HepG2 (cell line): ENCODE measurements around the gene ECE2. TPM values are rescaled to one million over a fixed set of nuclear protein-coding genes. Genes with fewer than 3 reads are reported as not detected.

Experiments
- ATAC-seq: fragments of 200-7000 bp; cut with Tn5 transposase; 3 replicates; pipeline ENCODE4 v1.9.1; 2020; ENCODE audit warnings: mild to moderate bottlenecking, moderate library complexity
- BruUV-seq: library from RNA; stranded (reverse); fragments of 400-500 nt; replicated peaks from 2 replicates; lab custom pipeline; 2021; lab: Mats Ljungman, UMichigan
- CTCF ChIA-PET: fragments of 300-600 bp; formaldehyde crosslinking; extraction: SDS; loops from one replicate; lab custom pipeline; 2021; ENCODE audit warnings: low total read pairs, inconsistent platforms, low intra/inter-chr PET ratio; lab: Yijun Ruan, JAX
- POLR2A ChIA-PET: fragments of 350-600 bp; sonication (Branson Sonifier 250); formaldehyde crosslinking; loops from one replicate; lab custom pipeline; 2020; ENCODE audit warnings: antibody characterized with exemption, inconsistent platforms; lab: Yijun Ruan, JAX
- DNase-seq: peaks from one replicate; pipeline ENCODE4 v3.0.0-alpha.2; 2015; ENCODE audit warnings: low spot score
- FAIRE-seq: peaks from 3 replicates; lab custom pipeline; 2011; peaks lifted over from hg19 to GRCh38; lab: Jason Lieb, UNC
- H2AFZ ChIP-seq: one replicate; pipeline ENCODE4 v1.6.1; 2011; ENCODE audit warnings: low read length, inconsistent platforms
- H3K27ac ChIP-seq: fragments of 300-600 bp; 3 replicates; pipeline ENCODE4 v1.8.0; 2011; ENCODE audit warnings: mixed run types, mild to moderate bottlenecking, mixed read lengths, low read length, inconsistent platforms; ENCODE audit not compliant: insufficient read depth; ENCODE audit errors: extremely low read length
- H3K27me3 ChIP-seq, 2 experiments: fragments of 200-600 bp in 1 of 2; 2 replicates in 1 of 2; 3 replicates in 1 of 2; pipeline versions ENCODE4 v1.6.0 to v1.8.0; 2011; ENCODE audit warnings: low read length in 2 of 2, mild to moderate bottlenecking in 2 of 2, moderate library complexity in 2 of 2, inconsistent platforms in 1 of 2; ENCODE audit not compliant: insufficient read depth in 2 of 2, control insufficient read depth in 1 of 2
- H3K36me3 ChIP-seq, 2 experiments: fragments of 200-600 bp in 1 of 2; replicated peaks in 1 of 2; 2 replicates in 1 of 2; 3 replicates in 1 of 2; pipeline versions ENCODE4 v1.5.1 to v1.8.0; 2011; ENCODE audit warnings: low read length in 2 of 2, inconsistent platforms in 1 of 2; ENCODE audit not compliant: insufficient read depth in 2 of 2, control insufficient read depth in 1 of 2
- H3K4me1 ChIP-seq: 2 replicates; pipeline ENCODE4 v1.5.1; 2012; ENCODE audit warnings: low read length, inconsistent platforms; ENCODE audit not compliant: insufficient read depth
- H3K4me2 ChIP-seq: 2 replicates; pipeline ENCODE4 v1.6.0; 2011; ENCODE audit warnings: low read depth, low read length, inconsistent platforms
- H3K4me3 ChIP-seq, 3 experiments: fragments of 200-600 bp in 1 of 3; sonication (generic), shearing (Covaris generic) in 1 of 3; replicated peaks in 1 of 3; 2 replicates each; pipeline ENCODE4 v1.5.1; 2011 to 2016; ENCODE audit warnings: low read length in 3 of 3, inconsistent platforms in 2 of 3, low read depth in 2 of 3, mild to moderate bottlenecking in 2 of 3, control low read depth in 1 of 3, mixed read lengths in 1 of 3; ENCODE audit not compliant: insufficient read depth in 1 of 3
- H3K79me2 ChIP-seq: one replicate; pipeline ENCODE4 v1.6.1; 2011; ENCODE audit warnings: low read length, inconsistent platforms; ENCODE audit not compliant: insufficient read depth
- H3K9ac ChIP-seq: 2 replicates; pipeline ENCODE4 v1.6.0; 2011; ENCODE audit warnings: mild to moderate bottlenecking, low read depth, low read length, inconsistent platforms; ENCODE audit not compliant: insufficient read depth
- H3K9me3 ChIP-seq: 2 replicates; pipeline ENCODE4 v1.5.1; 2012; ENCODE audit warnings: mild to moderate bottlenecking, low read length
- H4K20me1 ChIP-seq: 2 replicates; pipeline ENCODE4 v1.6.0; 2011; ENCODE audit warnings: inconsistent platforms, mild to moderate bottlenecking, low read length, moderate library complexity; ENCODE audit not compliant: insufficient read depth
- ZNF530 ChIP-seq: sonication (generic); formaldehyde crosslinking; IDR thresholded peaks from 2 replicates; pipeline ENCODE4 v1.5.0; 2020; ENCODE audit warnings: low read depth, mild to moderate bottlenecking, missing genetic modification reagents
- ZNF605 ChIP-seq: sonication (generic); formaldehyde crosslinking; IDR thresholded peaks from 2 replicates; pipeline ENCODE4 v1.8.0; 2022; ENCODE audit warnings: mild to moderate bottlenecking, missing genetic modification reagents
- WGBS: methylation state at CpG from one replicate; pipeline ENCODE4 v1.1.6; 2017; ENCODE audit warnings: low lambda C conversion rate; 5-methylcytosine and 5-hydroxymethylcytosine counted together
- in situ Hi-C: cut with HindIII; loops from 2 replicates; pipeline ENCODE4 v1.10.0; 2017; ENCODE audit warnings: low pct_unique_long_range_greater_than_20kb; ENCODE audit not compliant: extremely low pct_ligation_motif_present
- intact Hi-C: fragments of 100-400 bp; cut with micrococcal nuclease; formaldehyde crosslinking; loops from one replicate; pipeline ENCODE4 v1.10.0; 2022; ENCODE audit not compliant: unreplicated experiment
- polyA plus RNA-seq, 8 experiments: library from polyadenylated mRNA; depleted of rRNA in 3 of 8; stranded (reverse) in 7 of 8; unstranded in 1 of 8; fragments of >200 nt; fragmentation: Illumina TruSeq in 4 of 8; extraction: Trizol in 4 of 8; gene quantifications; 2 replicates each; pipeline versions ENCODE4 v1.2.1 to v1.2.3, GENCODE V29; 2011 to 2016; ENCODE audit warnings: low read depth in 4 of 8, missing spikeins in 1 of 8, mixed read lengths in 1 of 8; ENCODE audit not compliant: insufficient read depth in 1 of 8
- total RNA-seq, 5 experiments: library from RNA; depleted of rRNA; stranded (reverse); fragments of >200 nt; fragmentation: Illumina TruSeq; extraction: Trizol; gene quantifications; 2 replicates each; pipeline ENCODE4 v1.2.3, GENCODE V29; 2016; ENCODE audit warnings: low read depth in 1 of 5
- TF ChIP-seq, protein P1 (sequence below): sonication (generic); formaldehyde crosslinking; IDR thresholded peaks from 2 replicates; pipeline ENCODE4 v1.5.1; 2020; ENCODE audit warnings: missing genetic modification reagents, mild to moderate bottlenecking, borderline replicate concordance
- TF ChIP-seq, protein P2 (sequence below): sonication (generic); formaldehyde crosslinking; IDR thresholded peaks from 2 replicates; pipeline ENCODE4 v1.5.1; 2020; ENCODE audit warnings: mild to moderate bottlenecking, missing genetic modification reagents, moderate library complexity
- TF ChIP-seq, protein P3 (sequence below): sonication (generic); formaldehyde crosslinking; IDR thresholded peaks from 2 replicates; pipeline ENCODE4 v1.4.0; 2020; ENCODE audit warnings: mild to moderate bottlenecking, missing genetic modification reagents, borderline replicate concordance
- TF ChIP-seq, protein P4 (sequence below): sonication (generic); formaldehyde crosslinking; conservative IDR thresholded peaks from 2 replicates; pipeline ENCODE4 v1.4.0; 2020; ENCODE audit warnings: mild to moderate bottlenecking, missing genetic modification reagents, moderate library complexity

The ECE2 gene
- total and polyA plus RNA-seq, 2 of the 13 experiments (the other 11 are each of a cell fraction or from before 2014, with no cell fraction given): not detected

DNA sequence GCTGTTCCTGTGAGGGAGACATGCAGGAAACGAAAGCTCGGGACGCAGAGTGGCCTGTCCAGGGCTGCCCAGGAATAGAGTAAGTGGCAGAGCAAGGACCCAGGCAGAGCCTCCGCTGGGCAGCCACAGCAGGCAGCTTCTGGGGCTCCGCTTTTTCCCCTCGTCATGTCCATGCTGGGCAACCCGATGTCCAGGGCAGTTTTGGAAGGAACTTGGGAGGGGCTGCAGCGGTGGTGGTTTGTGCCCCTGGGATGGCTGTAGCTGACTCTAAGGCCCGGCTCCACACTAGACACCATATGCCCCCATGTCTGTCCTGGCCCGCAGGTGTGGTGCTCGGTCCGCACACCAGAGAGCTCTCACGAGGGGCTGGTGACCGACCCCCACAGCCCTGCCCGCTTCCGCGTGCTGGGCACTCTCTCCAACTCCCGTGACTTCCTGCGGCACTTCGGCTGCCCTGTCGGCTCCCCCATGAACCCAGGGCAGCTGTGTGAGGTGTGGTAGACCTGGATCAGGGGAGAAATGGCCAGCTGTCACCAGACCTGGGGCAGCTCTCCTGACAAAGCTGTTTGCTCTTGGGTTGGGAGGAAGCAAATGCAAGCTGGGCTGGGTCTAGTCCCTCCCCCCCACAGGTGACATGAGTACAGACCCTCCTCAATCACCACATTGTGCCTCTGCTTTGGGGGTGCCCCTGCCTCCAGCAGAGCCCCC, 16.1 kb downstream of the ECE2 start:
- H3K36me3 ChIP-seq: no peaks in the 10 kb centered on the region
- no peak overlapping the region for H2AFZ ChIP-seq
- ChIA-PET CTCF (no interaction called here), POLR2A (interaction anchor here (0.7 to 1.1 kb wide), 4 partner anchors 24 to 106 kb away, joined by 3 to 4 read pairs (median 3); partner anchors contain the start of gene ABCF3)
- in situ Hi-C loops (no loop called here), intact Hi-C loops (loop anchor here (5.0 kb wide), 1 partner anchor 250 kb away; no protein-coding TSS in a partner anchor)
- 40% methylated on average over 5 of the region's 21 CpGs for WGBS
- DNase-seq: no peak
- H3K27me3 ChIP-seq: peaks cover 3 to 9% of the 10 kb centered on the region in 2 experiments; a peak in 2 of 5 replicates
- no peaks in the 10 kb centered on the region for H3K9me3 ChIP-seq
- no peak overlapping the region; the same call in 1 of the 2 replicates for H3K9ac ChIP-seq
- H3K79me2 ChIP-seq: no peaks in the 10 kb centered on the region
- ATAC-seq: peak; percentile 50
- H3K4me3 ChIP-seq: peak overlapping the region; percentile 33 to 59 (median 45); a peak in 4 of 6 replicates
- no peaks in the 10 kb centered on the region for H4K20me1 ChIP-seq
- H3K27ac ChIP-seq: no peak overlapping the region
- peaks cover 56% of the 10 kb centered on the region for H3K4me1 ChIP-seq
- BruUV-seq: no TSS peak
- H3K4me2 ChIP-seq: peak overlapping the region; percentile 67
- no peak for FAIRE-seq
- 0 out of 2 replicates have a peak, but pooled peaks have one; percentile 40 for TF ChIP-seq ZNF605 (CRISPR knock-in tag)
- TF ChIP-seq, protein P1, sequence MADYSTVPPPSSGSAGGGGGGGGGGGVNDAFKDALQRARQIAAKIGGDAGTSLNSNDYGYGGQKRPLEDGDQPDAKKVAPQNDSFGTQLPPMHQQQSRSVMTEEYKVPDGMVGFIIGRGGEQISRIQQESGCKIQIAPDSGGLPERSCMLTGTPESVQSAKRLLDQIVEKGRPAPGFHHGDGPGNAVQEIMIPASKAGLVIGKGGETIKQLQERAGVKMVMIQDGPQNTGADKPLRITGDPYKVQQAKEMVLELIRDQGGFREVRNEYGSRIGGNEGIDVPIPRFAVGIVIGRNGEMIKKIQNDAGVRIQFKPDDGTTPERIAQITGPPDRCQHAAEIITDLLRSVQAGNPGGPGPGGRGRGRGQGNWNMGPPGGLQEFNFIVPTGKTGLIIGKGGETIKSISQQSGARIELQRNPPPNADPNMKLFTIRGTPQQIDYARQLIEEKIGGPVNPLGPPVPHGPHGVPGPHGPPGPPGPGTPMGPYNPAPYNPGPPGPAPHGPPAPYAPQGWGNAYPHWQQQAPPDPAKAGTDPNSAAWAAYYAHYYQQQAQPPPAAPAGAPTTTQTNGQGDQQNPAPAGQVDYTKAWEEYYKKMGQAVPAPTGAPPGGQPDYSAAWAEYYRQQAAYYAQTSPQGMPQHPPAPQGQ: no peak
- TF ChIP-seq ZNF530: no peak
- TF ChIP-seq, protein P2, sequence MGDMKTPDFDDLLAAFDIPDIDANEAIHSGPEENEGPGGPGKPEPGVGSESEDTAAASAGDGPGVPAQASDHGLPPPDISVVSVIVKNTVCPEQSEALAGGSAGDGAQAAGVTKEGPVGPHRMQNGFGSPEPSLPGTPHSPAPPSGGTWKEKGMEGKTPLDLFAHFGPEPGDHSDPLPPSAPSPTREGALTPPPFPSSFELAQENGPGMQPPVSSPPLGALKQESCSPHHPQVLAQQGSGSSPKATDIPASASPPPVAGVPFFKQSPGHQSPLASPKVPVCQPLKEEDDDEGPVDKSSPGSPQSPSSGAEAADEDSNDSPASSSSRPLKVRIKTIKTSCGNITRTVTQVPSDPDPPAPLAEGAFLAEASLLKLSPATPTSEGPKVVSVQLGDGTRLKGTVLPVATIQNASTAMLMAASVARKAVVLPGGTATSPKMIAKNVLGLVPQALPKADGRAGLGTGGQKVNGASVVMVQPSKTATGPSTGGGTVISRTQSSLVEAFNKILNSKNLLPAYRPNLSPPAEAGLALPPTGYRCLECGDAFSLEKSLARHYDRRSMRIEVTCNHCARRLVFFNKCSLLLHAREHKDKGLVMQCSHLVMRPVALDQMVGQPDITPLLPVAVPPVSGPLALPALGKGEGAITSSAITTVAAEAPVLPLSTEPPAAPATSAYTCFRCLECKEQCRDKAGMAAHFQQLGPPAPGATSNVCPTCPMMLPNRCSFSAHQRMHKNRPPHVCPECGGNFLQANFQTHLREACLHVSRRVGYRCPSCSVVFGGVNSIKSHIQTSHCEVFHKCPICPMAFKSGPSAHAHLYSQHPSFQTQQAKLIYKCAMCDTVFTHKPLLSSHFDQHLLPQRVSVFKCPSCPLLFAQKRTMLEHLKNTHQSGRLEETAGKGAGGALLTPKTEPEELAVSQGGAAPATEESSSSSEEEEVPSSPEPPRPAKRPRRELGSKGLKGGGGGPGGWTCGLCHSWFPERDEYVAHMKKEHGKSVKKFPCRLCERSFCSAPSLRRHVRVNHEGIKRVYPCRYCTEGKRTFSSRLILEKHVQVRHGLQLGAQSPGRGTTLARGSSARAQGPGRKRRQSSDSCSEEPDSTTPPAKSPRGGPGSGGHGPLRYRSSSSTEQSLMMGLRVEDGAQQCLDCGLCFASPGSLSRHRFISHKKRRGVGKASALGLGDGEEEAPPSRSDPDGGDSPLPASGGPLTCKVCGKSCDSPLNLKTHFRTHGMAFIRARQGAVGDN (CRISPR knock-in tag): peak; percentile 43
- TF ChIP-seq, protein P3, sequence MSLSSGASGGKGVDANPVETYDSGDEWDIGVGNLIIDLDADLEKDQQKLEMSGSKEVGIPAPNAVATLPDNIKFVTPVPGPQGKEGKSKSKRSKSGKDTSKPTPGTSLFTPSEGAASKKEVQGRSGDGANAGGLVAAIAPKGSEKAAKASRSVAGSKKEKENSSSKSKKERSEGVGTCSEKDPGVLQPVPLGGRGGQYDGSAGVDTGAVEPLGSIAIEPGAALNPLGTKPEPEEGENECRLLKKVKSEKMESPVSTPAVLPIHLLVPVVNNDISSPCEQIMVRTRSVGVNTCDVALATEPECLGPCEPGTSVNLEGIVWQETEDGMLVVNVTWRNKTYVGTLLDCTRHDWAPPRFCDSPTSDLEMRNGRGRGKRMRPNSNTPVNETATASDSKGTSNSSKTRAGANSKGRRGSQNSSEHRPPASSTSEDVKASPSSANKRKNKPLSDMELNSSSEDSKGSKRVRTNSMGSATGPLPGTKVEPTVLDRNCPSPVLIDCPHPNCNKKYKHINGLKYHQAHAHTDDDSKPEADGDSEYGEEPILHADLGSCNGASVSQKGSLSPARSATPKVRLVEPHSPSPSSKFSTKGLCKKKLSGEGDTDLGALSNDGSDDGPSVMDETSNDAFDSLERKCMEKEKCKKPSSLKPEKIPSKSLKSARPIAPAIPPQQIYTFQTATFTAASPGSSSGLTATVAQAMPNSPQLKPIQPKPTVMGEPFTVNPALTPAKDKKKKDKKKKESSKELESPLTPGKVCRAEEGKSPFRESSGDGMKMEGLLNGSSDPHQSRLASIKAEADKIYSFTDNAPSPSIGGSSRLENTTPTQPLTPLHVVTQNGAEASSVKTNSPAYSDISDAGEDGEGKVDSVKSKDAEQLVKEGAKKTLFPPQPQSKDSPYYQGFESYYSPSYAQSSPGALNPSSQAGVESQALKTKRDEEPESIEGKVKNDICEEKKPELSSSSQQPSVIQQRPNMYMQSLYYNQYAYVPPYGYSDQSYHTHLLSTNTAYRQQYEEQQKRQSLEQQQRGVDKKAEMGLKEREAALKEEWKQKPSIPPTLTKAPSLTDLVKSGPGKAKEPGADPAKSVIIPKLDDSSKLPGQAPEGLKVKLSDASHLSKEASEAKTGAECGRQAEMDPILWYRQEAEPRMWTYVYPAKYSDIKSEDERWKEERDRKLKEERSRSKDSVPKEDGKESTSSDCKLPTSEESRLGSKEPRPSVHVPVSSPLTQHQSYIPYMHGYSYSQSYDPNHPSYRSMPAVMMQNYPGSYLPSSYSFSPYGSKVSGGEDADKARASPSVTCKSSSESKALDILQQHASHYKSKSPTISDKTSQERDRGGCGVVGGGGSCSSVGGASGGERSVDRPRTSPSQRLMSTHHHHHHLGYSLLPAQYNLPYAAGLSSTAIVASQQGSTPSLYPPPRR (CRISPR knock-in tag): 0 out of 2 replicates have a peak, but pooled peaks have one; percentile 16
- TF ChIP-seq, protein P4, sequence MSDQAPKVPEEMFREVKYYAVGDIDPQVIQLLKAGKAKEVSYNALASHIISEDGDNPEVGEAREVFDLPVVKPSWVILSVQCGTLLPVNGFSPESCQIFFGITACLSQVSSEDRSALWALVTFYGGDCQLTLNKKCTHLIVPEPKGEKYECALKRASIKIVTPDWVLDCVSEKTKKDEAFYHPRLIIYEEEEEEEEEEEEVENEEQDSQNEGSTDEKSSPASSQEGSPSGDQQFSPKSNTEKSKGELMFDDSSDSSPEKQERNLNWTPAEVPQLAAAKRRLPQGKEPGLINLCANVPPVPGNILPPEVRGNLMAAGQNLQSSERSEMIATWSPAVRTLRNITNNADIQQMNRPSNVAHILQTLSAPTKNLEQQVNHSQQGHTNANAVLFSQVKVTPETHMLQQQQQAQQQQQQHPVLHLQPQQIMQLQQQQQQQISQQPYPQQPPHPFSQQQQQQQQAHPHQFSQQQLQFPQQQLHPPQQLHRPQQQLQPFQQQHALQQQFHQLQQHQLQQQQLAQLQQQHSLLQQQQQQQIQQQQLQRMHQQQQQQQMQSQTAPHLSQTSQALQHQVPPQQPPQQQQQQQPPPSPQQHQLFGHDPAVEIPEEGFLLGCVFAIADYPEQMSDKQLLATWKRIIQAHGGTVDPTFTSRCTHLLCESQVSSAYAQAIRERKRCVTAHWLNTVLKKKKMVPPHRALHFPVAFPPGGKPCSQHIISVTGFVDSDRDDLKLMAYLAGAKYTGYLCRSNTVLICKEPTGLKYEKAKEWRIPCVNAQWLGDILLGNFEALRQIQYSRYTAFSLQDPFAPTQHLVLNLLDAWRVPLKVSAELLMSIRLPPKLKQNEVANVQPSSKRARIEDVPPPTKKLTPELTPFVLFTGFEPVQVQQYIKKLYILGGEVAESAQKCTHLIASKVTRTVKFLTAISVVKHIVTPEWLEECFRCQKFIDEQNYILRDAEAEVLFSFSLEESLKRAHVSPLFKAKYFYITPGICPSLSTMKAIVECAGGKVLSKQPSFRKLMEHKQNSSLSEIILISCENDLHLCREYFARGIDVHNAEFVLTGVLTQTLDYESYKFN (CRISPR knock-in tag): 0 out of 2 replicates have a peak, but pooled peaks have one; percentile 2
